Activated T-helper 9 cell treated with anti-CD3 and anti-CD28 coated beads, Interleukin-2, amount 50 U/mL, for 16 hours (primary cell): Measurements from ENCODE around the gene TM6SF1.
"Not testable (repeated sequence)": the region's sequence is repeated elsewhere in the genome, so short reads cannot be mapped to it uniquely, and the experiment has no call there.

Experiments
- DNase-seq: peaks from one replicate; pipeline ENCODE4 v3.0.0-alpha.2; 2020; ENCODE audit warnings: low read depth

The TM6SF1 gene

DNA sequence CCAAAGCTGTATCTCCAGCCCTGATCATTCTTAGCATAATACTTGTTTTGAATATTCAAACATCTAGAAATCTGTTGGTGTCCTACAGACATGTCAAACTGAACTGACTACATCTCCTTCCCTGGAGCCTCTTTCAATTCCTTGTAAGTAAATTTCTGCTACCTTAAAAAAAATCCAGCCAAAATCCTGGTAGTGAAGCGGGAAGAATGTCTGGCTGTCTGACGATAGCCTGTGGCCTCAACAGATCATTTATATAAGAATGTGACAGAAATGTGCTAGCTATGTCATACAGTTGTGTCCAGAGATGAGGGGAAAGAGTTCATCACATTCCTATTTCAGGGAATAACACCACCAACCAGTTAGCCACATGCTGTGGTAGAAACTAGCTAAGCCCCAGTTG, 18.6 kb upstream of the TM6SF1 start:
- DNase-seq, result no peak

DNA sequence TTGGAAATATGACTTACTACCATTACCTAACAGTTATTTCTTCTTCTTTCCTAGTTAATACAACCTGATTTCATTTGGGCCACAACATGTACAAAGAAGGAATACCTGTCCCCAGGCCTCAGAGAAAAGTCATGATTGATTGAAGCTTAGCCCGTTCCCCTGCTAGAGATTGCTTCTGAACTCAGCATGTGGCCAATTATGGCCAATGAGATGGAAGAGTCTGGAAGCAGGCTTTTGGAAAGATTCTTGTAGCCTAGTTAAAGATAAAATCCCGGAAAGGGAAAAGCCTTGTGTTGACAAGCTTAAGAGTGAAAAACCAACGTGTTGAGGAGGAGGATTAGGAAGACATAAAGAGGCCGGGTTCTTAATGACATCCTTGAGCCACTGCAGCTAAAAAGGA, 17.0 kb upstream of the TM6SF1 start:
- DNase-seq, result no peak

DNA sequence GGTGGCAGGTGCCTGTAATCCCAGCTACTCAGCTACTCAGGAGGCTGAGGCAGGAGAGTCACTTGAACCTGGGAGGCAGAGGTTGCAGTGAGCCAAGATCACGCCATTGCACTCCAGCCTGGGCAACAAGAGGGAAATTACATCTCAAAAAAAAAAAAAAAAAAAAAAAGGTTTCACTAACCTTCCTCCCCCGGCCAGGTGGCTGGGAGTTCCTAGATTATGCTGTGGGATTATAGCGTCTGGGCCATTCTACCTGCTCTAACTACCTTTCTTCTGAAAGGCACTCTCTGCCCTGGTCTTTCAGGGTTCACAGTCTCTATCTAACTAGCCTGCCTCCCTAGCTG, 15.5 kb upstream of the TM6SF1 start:
- not testable (repeated sequence) for DNase-seq

DNA sequence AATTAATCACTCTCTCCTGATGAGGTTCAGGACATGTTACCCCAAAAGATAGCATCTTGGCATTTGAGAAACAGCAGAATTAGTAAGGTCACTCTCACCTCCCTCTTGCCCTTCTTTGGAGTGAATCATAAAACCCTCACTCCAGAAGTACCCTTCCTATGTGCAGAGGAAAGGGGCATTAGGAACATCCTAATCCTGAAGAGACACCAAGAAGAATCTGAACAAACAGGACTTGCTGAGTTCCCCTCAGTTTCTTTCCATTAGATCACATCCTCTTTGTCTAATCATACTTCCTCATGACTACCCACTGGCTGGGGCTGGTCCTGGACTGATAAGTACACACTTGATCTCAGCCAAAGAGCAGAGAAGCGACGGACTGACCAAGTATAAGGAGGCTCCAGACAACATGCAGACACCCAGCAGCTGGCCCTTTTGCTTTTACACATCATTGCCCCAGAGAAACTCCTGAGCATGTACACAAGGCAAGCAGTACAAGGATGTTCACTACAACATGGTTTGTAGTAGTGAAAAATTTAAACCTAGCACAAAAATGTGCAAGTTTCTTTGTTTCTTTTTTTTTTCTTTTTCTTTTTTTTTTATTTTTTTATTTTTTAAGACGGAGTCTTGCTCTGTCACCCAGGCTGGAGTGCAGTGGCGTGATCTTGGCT, 15.0 kb upstream of the TM6SF1 start:
- no peak for DNase-seq

DNA sequence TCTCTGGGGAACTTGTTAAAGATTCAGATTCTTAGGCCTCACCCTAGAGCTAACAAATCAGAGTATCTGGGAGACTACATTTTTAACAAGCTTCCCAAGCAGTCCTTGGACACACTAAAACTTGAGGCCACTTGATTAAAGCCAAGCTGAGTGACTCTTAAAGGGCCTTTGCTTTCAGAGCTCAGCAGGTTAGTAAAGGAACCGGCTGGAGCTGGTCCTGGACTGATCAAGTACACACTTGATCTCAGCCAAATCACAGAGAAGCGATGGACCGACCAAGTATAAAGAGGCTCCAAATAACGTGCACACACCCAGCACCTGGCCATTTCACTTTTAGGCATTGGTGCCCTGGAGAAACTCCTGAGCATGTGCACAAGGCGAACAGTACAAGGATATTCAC, 12.9 kb upstream of the TM6SF1 start:
- no peak for DNase-seq

DNA sequence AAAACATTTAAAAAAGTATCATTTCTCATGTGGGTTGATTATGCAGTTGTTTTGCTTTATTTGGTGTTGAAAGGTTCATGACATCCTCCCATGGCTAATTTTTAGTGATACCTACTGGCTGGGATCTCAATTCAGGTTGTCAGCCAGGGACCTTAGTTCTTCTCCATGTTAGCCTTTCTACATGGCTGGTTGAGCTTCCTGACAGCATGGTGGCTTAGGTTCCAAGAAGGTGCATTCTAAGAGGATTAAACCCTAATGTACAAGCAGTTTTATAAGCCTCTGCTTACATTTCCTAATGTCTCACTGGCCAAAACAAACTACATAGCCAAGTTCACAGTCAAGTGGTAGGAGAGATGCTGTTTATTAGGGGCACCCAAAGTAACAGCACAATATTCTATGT, 9.4 kb upstream of the TM6SF1 start:
- DNase-seq, result no peak

DNA sequence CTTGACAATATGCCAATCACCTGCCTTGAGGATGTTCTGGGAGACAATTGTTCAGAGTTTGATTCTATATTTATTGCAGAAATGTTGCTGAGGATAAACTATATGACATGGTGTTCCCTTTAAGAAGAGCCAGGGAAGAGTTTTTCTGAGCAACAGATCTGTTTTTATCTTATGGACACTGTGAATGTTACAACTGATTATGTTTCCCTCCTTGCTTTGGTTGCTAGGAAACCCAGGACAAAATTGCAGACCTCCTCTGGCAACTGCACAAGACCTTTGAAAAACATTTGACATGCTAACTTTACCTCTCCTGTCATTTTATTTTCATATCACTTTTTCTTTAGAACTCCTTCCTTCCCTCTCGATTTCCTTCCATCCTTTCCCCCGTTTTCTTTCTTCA, 8.2 kb upstream of the TM6SF1 start:
- no peak for DNase-seq

DNA sequence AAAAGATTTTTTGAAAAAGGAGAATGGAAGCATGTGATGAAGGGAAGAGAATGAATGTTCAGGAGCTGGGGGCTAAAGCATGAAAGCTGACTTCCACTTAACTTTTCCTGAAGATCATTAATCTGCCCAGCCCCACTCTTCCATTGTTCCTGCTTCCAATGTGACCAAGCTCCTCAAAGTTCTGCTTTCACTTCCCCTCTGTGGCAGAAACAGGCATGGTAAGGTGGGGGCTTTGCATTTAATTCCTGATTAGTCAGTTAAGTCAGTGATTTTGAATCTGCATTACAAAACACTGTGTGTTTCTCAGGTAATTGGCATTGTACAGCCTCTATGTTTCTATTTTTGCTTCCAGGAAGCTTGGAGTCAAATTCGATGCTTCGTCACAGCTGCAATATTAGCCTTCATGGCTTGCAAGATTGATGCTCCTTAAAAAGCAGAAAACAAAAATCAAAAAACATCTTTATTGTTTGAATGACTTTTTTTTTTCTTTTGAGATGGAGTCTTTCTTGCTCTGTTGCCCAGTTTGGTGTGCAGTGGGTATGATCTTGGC, 7.3 kb upstream of the TM6SF1 start:
- no peak for DNase-seq

DNA sequence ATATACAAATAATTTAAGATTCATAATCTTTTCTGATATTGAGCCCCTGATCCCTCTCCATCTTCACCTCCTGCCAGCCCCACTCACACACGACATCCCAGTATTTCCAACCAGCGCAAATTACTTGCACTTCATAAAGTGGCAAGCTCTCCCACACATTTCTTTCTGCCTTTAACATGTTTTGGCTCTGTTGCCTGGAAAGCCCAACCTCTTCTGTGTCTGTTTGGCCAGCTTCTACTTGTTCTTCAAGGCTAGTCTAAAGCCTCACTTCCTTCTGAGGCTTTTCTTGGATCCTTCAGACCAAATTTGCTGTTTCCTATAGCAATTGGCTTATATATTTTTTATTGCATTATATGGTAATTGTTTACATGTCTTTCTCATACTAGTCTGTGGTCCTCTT, 5.1 kb upstream of the TM6SF1 start:
- no peak for DNase-seq

DNA sequence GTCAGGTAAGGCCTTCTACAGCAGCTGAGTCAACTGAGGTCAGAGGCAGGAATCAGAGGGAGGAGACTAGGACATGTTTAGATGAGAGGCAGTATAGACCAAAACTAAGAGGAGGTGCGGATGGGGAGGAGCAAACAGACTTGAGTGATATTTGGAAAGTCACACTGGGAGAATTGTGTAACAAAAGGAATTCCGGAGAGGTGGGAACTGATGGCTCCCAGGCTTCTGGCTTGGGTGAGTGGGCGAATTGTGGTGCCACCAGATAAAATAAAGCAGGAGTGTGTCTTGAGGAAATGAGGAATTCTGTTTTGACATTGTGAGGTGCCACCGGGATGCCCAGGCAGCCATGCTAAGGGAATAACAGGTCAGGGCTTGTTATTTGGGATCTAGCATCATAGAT, 3.3 kb upstream of the TM6SF1 start:
- DNase-seq, result no peak

DNA sequence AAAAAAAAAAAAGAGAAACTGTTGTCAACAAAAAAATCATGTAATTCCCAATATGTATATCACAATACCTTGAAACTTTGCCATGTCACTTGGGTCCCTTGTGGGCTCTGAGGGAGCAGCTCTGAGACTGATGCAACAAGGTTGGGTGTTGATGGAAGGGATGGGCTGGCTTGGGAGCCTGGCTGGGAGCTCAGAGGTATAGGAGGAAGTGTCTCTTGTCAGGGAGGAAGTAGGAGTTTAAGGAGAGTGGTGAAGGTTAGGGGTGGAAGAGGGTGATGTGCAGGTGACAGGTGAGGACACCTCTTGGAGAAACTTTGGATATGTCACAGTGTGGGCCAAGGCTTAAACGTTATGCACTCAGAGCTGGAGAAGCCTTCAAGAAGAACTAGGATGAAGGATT, 2.0 kb upstream of the TM6SF1 start:
- no peak for DNase-seq

DNA sequence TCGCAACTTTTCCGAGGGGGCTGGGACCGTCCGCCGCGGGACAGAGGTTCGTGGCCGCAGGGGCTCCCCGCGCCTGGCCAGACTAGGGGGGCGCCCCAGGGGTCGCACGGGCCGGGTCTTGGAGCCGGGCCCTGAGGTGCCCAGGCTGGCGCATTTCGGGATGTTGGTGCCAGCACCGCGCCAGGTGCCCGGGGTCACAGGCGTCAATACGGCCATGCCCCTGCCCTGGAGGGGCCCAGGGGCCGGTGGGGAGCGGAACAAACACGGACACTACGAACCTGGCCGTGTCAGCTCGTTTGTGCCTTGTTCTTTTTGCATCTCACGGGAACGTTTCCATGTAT, 366 bp downstream of the TM6SF1 start:
- DNase-seq, result no peak

DNA sequence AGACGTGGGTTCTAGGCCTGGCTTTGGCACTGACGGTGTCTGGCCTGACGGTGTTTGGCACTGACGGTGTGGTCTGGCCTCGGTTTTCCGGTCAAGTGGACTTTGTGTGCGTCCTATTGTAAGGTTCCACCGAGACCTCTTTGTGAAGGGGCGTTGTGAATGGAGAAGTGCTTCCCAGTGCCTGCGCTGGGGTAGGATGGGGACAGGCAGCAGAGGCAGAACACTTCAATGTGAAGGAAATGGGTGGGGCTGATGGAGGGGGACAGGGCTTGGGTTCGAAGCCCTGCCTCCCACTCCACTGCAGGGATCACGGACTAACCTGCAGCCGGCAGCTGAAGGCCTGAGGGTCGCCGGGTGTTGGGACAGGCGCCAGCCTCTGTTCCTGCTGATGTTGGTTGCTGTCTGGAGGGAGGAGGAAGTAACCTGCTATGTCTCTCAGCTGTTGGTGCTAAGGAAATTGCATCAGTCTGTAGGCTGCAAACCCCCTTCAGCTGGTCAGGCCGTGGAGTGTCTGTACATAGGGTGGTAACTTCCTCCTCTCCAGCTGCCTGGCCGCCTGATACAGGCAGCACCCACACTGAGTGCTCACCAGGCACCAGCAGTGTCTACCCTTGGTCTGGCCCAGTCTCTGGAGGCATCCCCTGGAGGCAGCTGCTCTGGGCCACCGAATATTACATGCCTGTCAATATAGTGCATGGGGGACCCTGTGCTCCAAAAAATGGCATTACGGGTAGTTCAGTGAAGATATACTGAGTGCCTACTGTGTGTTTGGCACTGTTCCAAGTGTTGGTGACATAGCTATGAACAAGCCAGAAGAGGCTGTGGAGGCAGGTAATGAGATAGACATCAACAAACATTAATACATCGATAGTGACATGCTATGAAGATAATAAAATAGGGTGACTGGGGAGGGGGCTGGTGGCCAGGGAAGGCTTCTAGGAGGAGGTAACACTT, 1.1 kb downstream of the TM6SF1 start:
- no peak for DNase-seq

DNA sequence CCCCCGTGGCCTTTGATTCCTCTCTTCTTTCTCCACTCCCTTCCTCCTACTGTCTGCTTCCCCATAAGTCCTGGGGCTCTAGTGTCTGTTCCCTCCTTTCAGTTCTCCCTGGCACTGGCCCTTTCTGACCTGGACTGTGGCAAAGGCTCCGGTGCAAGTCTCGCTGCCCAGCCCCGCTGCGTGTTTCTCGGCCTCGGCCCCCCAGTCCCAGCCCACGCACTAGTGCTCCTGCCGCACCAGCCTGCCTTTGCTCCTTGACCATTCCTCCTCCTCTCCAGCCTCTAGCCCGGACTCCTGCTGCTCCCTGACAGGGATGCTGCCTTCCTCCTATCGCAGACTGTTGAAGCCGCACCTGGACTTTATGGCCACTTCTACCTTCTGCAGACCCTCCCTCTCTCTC, 2.1 kb downstream of the TM6SF1 start:
- no peak for DNase-seq

DNA sequence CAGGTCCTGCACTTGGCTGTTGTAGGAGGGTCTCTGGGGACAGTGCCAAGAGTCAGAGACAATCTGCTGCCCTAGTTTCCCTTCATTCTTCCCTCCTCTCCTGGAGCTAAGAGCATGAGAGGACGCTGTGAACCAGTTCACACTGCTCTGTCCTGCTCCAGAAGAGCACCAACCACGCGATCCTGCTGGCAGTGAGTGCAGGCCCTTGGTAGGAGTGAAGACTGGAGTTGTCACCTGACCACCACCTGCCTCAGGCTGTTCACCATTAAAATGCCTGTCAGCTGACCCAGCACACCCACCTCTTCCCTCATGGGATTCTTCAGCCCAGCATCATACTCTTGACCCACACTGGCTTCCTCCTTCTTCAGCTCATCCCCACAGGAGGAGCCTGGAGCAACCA, 2.9 kb downstream of the TM6SF1 start:
- no peak for DNase-seq

DNA sequence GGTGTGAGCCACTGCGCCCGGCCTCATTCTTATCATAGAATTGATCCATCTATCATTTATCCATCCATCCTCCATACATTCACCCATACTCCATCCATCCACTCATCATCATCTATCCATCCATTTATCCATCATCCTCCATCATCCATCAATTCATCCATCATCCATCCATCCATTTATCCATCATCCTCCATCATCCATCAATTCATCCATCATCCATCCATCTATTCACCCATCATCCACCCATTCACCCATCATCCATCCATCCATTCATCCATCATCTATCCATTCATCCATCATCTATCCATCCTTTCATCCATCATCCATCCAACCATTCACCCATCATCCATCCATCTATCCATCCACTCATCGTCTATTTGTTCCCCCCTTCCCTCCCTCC, 3.7 kb downstream of the TM6SF1 start:
- DNase-seq, result no peak

DNA sequence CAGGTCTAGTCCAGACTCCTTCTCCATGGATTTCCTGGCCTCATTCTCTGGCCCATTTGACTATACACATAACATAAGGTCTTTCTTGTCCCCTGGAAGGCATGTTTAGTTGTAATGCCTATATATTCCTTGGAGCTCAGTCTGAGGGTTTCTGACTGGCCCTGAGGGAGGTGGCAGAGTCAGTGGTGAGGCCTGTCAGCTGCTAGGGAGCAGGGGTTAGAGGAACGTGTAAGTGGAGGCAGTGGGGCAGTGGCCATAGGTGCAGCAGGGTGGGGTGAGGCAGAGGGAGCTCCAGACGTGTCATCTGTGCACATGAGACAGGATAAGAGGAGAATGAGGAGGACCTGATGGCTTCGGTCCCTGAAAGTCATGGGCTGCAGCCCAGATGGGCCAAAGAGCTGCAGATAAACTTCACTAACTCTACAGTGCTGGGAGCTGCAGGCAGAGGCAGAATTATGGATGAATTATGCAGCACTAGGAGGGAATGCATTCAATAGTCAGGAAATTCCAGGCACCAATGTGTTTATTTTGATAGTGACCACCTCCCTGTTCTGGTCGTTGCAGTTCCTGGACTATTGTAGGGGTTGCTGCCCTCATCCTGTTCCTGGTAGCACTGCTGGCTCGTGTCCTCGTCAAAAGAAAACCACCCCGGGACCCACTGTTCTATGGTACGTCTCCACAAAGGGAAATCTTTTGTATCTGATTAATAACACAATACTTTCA, 4.9 kb downstream of the TM6SF1 start:
- DNase-seq, result no peak

DNA sequence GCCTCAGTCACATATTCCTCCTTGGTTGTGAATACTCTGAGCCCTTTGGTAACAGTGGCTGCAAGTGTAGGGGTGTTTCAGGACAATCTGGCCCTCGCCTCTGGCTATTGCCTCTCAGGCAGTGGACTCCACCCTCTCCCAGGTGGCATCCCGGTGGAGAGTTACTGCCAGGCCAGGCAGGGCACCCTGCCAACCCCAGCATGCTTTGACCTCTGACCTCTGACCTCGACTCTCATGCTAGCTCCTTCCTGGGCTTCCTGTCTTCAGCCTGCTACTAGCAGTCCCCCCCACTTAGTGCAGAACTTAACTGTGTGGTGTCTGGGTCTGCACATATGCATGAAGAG, 5.5 kb downstream of the TM6SF1 start:
- DNase-seq, result no peak

DNA sequence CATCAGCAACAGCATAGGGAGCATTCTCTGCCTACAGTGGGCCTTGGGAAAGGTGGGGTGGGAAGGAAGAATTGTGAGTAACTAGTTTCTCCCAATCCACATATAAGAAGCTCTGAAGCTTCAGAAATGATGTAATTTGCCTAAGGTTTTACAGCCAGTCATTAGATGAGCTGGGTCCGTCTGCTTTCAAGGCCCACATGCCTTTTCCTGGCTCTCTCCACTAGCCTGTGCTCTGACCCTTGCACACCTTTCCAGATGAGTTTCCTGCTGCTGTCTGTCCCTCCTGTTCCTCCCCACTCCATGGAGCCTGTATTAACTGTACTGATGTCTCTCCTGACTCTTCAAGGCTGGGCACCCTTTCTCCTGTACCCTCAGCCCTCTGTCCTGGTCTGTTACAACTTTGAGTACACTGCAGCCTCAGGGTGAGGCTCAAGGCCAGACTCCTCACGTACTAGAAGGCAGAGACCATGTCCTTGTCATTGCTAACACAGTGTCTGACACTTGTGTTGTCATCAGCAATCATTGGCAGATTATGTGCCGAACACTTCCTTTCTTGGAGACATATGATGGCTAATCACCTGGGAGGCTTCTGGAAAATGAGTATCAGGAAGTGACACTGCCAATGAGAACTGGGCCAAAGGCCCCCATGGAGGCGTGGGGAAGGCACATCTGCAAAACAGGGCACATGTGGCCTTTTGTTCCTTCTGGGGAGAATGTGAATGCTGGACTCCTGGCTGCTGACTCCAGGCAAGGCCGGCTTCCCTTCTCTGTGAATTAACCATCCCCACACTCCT, 6.6 kb downstream of the TM6SF1 start:
- DNase-seq, result no peak

DNA sequence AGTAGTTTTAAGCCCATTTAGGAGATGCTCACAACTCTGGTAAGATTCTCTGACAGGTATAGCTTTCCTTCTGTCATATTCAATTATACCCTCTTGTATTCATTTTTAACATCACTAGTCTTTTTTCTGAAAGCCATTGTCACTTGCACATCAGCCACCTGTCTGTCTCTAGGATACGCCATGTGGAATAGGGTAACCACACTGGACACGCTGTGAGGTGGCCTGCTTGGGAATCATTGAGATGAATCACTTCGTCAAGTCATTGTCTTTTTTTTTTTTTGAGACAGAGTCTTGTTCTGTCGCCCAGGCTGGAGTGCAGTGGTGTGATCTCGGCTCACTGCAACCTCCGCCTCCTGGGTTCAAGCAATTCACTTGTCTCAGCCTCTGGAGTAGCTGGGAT, 7.4 kb downstream of the TM6SF1 start:
- DNase-seq, result no peak

DNA sequence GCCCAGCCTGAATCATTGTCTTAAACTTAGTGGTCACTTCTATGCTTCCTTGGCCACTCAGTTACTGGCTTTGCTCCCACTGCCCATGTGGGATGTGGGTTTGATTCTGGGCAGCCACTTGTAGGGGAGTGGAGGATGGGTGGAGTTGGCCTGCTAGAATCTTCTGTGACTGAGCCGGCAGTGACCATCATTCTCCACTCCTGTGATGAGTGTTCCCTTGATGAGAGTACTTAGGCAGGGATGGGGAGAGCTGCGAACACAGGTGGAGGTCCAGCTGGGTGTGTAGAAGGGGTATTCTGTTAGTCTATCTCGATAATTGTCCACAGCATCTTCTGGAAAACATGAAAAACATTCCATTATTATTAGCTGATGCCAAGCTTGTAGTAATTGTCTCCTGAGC, 8.0 kb downstream of the TM6SF1 start:
- no peak for DNase-seq
